Right ventricle myocardium inferior (tissue), 1 donor: ENCODE results near the gene TLN1. TPM values are rescaled to one million over a fixed set of nuclear protein-coding genes. Genes with fewer than 3 reads are reported as not detected.

Source experiments
- ATAC-seq: fragments of 200-7000 bp; cut with Tn5 transposase; one replicate; pipeline ENCODE4 v1.9.1; 2020; ENCODE audit warnings: mild to moderate bottlenecking, moderate library complexity
- DNase-seq: peaks from one replicate; pipeline ENCODE4 v3.0.0; 2021; ENCODE audit errors: missing footprints
- intact Hi-C: fragments of 100-400 bp; cut with DNase I; formaldehyde crosslinking; loops from one replicate; pipeline ENCODE4 v1.11.0; 2022
- total RNA-seq: library from RNA; stranded (reverse); fragmentation: NEBNext Ultra II Directional; extraction: Animal tissue kit (Norgen Biotek cat#: 25700); gene quantifications from one replicate; pipeline ENCODE4 v1.2.1, GENCODE V29; 2021
- donor health status: DM: no; HTN: yes; CAD: no; lungs with severe emphysema.

TLN1 gene
- total RNA-seq, 1 donor from 2014 or later = 255 TPM

- intact Hi-C loops = no loop called here
- DNase-seq = peak; percentile 83
- ATAC-seq = peak; percentile 60
Observed at GRCh38 chr9:35756275-35757225, 24.6 kb upstream of the TLN1 start.

GRCh38 chr9:35755071-35755470 is 23.1 kb upstream of the TLN1 start:
- DNase-seq (no peak), ATAC-seq (no peak)
- intact Hi-C loops = no loop called here

GRCh38 chr9:35754264-35754663 is 22.3 kb upstream of the TLN1 start, which contains the start of gene MSMP:
Gene MSMP (minus strand): TSS chr9:35754276. CDS start chr9:35754129, 147 bp downstream.
- ATAC-seq (no peak), DNase-seq (no peak)
- intact Hi-C loops = loop anchor here (1.0 kb wide), 1 partner anchor 101 kb away; no protein-coding TSS in a partner anchor

GRCh38 chr9:35753466-35753865 is 21.5 kb upstream of the TLN1 start:
- DNase-seq (no peak), ATAC-seq (no peak)
- intact Hi-C loops = no loop called here

GRCh38 chr9:35750256-35750531 is 18.2 kb upstream of the TLN1 start:
- DNase-seq = no peak
- intact Hi-C loops = no loop called here
- no peak for ATAC-seq

GRCh38 chr9:35749515-35750255 is 17.7 kb upstream of the TLN1 start:
- DNase-seq = no peak
- ATAC-seq = peak; percentile 23

GRCh38 chr9:35748858-35749514 is 17.0 kb upstream of the TLN1 start, which contains the start of the genes GBA2 and RGP1:
Gene GBA2 (minus strand): TSS chr9:35749228. CDS start chr9:35748704, 524 bp downstream.
Gene RGP1 (plus strand): TSS chr9:35749287. CDS start chr9:35749756, 469 bp downstream.
- ATAC-seq (peak; percentile 92), DNase-seq (peak; percentile 93)
- intact Hi-C loops = loop anchor here (2.0 kb wide), 1 partner anchor 16 kb away; the partner anchor contains the start of genes CREB3 and TLN1

More at GRCh38 chr9:35749515-35750255, 17.7 kb upstream of the TLN1 start:
- intact Hi-C loops = loop anchor here (2.0 kb wide), 1 partner anchor 17 kb away; the partner anchor contains the start of genes CREB3 and TLN1

- DNase-seq (peak; percentile 75), ATAC-seq (peak; percentile 1)
- intact Hi-C loops = loop anchor here (2.0 kb wide), 1 partner anchor 16 kb away; the partner anchor contains the start of genes CREB3 and TLN1
Observed at GRCh38 chr9:35748242-35748857, 16.4 kb upstream of the TLN1 start.

GRCh38 chr9:35746583-35746982 is 14.6 kb upstream of the TLN1 start:
- no peak for DNase-seq
- ATAC-seq = no peak
- intact Hi-C loops = no loop called here

GRCh38 chr9:35745569-35745968 is 13.6 kb upstream of the TLN1 start:
- no peak for ATAC-seq
- no peak for DNase-seq
- intact Hi-C loops = no loop called here

- no peak for ATAC-seq
- intact Hi-C loops = no loop called here
Observed at GRCh38 chr9:35743880-35744518, 12.0 kb upstream of the TLN1 start.

GRCh38 chr9:35743452-35743851 is 11.5 kb upstream of the TLN1 start:
- intact Hi-C loops = no loop called here
- ATAC-seq = no peak
- no peak for DNase-seq

More at GRCh38 chr9:35743880-35744518, 12.0 kb upstream of the TLN1 start:
- DNase-seq = no peak

- DNase-seq (no peak), ATAC-seq (no peak)
- intact Hi-C loops = no loop called here
Observed at GRCh38 chr9:35741740-35742139, 9.7 kb upstream of the TLN1 start.

GRCh38 chr9:35740243-35740642 is 8.2 kb upstream of the TLN1 start:
- intact Hi-C loops = no loop called here
- no peak for DNase-seq
- no peak for ATAC-seq

- ATAC-seq = no peak
- DNase-seq = no peak
- intact Hi-C loops = no loop called here
Observed at GRCh38 chr9:35738924-35739323, 6.9 kb upstream of the TLN1 start.

GRCh38 chr9:35738186-35738585 is 6.2 kb upstream of the TLN1 start:
- intact Hi-C loops = no loop called here
- ATAC-seq (no peak), DNase-seq (no peak)

GRCh38 chr9:35737143-35737542 is 5.1 kb upstream of the TLN1 start:
- DNase-seq (no peak), ATAC-seq (no peak)
- intact Hi-C loops = no loop called here

- intact Hi-C loops = no loop called here
- ATAC-seq (no peak), DNase-seq (no peak)
Observed at GRCh38 chr9:35736201-35736633, 4.2 kb upstream of the TLN1 start.
